Kidney (tissue), 14 donors: ENCODE data around the gene CMIP. TPM values are rescaled to one million over a fixed set of nuclear protein-coding genes. Genes with fewer than 3 reads are reported as not detected.

ENCODE experiments used
- DNase-seq, 5 donors: peaks; one replicate each; pipeline ENCODE4 v3.0.0-alpha.2; 2013 to 2020
- FAIRE-seq: peaks from 2 replicates; lab custom pipeline; 2012; peaks lifted over from hg19 to GRCh38; lab: Jason Lieb, UNC
- H3K27ac ChIP-seq, 2 donors: one replicate each; pipeline ENCODE4 v1.7.0; 2013; ENCODE audit warnings: low read depth in 2 of 2, low read length in 2 of 2, inconsistent platforms in 1 of 2
- H3K27me3 ChIP-seq: one replicate; pipeline ENCODE4 v1.7.1; 2013; ENCODE audit warnings: low read length, inconsistent platforms; ENCODE audit not compliant: control insufficient read depth, insufficient read depth
- H3K36me3 ChIP-seq, 3 donors: one replicate each; pipeline versions ENCODE4 v1.7.0 to v1.7.1; 2013; ENCODE audit warnings: low read length in 3 of 3, control low read depth in 1 of 3, inconsistent platforms in 1 of 3; ENCODE audit not compliant: insufficient read depth in 3 of 3, control insufficient read depth in 2 of 3
- H3K4me1 ChIP-seq, 3 donors: one replicate each; pipeline versions ENCODE4 v1.7.0 to v1.7.1; 2013; ENCODE audit warnings: low read length in 3 of 3, inconsistent platforms in 1 of 3, low read depth in 1 of 3; ENCODE audit not compliant: control insufficient read depth in 2 of 3, insufficient read depth in 2 of 3
- H3K4me3 ChIP-seq, 3 donors: one replicate each; pipeline versions ENCODE4 v1.7.0 to v1.8.1; 2013; ENCODE audit warnings: low read length in 3 of 3, control low read depth in 1 of 3, inconsistent platforms in 1 of 3
- H3K9ac ChIP-seq, 3 donors: one replicate each; pipeline versions ENCODE4 v1.7.0 to v1.7.1; 2013; ENCODE audit warnings: low read length in 3 of 3, control low read depth in 1 of 3, inconsistent platforms in 1 of 3
- H3K9me3 ChIP-seq, 3 donors: one replicate each; pipeline versions ENCODE4 v1.7.0 to v1.7.1; 2013; ENCODE audit warnings: low read length in 3 of 3, control low read depth in 1 of 3, inconsistent platforms in 1 of 3; ENCODE audit not compliant: control insufficient read depth in 2 of 3, insufficient read depth in 1 of 3
- intact Hi-C: fragments of 100-400 bp; cut with DNase I; formaldehyde crosslinking; loops from one replicate; pipeline ENCODE4 v1.11.1; 2022
- polyA plus RNA-seq: library from polyadenylated mRNA; stranded (reverse); fragments of 350-450 nt; fragmentation: Illumina TruSeq; extraction: RNeasy Lipid Tissue Mini Kit (QIAGEN cat#74804); gene quantifications from one replicate; pipeline ENCODE4 v1.2.3, GENCODE V29; 2014; ENCODE audit warnings: low read depth, low replicate concordance; ENCODE audit not compliant: insufficient read depth
- total RNA-seq: library from RNA; stranded (reverse); fragmentation: NEBNext Ultra II Directional; extraction: Animal tissue kit (Norgen Biotek cat#: 25700); gene quantifications from one replicate; pipeline ENCODE4 v1.2.1, GENCODE V29; 2021
- TF ChIP-seq, protein P1 (sequence below): IDR thresholded peaks from 3 replicates; pipeline ENCODE4 v1.5.1; 2012; ENCODE audit warnings: mild to moderate bottlenecking, moderate library complexity, borderline replicate concordance; ENCODE audit not compliant: insufficient read depth; ENCODE audit errors: extremely low read depth
- donor health status: control.
- donor health status: control.
- donor health status: control.
- donor health status: control.
- donor health status: control.
- donor health status: DM: yes; HTN: yes; CAD: no.
- donor health status: Normal renal cell carcinoma (clear cell type).

Gene CMIP
- total and polyA plus RNA-seq, 2 donors from 2014 or later, result 16.6 to 65.7 TPM

DNA sequence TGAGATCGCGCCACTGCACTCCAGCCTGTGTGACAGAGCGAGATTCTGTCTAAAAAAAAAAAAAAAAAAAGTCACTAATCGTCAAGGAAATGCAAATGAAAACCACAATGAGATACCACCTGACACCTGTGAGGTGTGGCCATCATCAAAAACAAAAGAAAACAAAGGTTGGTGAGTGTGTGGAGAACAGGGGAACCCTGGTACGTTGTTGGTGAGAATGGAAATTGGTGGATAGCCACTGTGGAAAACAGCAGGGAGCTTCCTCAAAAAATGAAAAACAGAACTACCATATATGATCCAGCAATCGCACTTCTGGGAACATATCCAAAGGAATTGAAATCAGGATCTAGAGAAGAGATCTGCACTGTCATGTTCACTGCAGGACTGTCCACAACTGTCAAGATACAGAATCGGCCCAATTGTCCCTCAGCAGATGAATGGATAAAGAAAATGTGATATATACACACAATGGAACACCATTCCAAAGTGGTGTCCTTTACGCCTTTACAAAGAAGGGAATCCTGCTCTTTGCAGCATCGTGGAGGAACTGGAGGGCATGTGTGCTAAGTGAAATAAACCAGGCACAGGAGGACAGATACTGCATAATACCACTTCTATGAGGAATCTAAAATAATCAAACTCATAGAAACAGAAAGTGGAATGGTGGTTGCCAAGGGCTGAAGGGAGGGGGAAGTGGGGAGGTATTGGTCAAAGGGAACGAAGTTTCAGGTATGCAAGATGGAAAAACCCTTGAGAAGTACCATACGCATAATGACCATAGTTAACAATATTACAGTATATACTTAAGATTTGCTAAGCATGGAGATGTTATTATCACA lies 271.0 kb downstream of the CMIP start:
- no peak overlapping the region for H3K27ac ChIP-seq
- intact Hi-C loops, result no loop called here
- H3K4me3 ChIP-seq, result no peak overlapping the region
- no peak overlapping the region for H3K9ac ChIP-seq
- TF ChIP-seq, protein P1, sequence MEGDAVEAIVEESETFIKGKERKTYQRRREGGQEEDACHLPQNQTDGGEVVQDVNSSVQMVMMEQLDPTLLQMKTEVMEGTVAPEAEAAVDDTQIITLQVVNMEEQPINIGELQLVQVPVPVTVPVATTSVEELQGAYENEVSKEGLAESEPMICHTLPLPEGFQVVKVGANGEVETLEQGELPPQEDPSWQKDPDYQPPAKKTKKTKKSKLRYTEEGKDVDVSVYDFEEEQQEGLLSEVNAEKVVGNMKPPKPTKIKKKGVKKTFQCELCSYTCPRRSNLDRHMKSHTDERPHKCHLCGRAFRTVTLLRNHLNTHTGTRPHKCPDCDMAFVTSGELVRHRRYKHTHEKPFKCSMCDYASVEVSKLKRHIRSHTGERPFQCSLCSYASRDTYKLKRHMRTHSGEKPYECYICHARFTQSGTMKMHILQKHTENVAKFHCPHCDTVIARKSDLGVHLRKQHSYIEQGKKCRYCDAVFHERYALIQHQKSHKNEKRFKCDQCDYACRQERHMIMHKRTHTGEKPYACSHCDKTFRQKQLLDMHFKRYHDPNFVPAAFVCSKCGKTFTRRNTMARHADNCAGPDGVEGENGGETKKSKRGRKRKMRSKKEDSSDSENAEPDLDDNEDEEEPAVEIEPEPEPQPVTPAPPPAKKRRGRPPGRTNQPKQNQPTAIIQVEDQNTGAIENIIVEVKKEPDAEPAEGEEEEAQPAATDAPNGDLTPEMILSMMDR, result no peak
- no peaks in the 10 kb centered on the region for H3K9me3 ChIP-seq
- H3K36me3 ChIP-seq, result no peaks in the 10 kb centered on the region
- H3K27me3 ChIP-seq, result no peaks in the 10 kb centered on the region
- DNase-seq (peak in 1 of 5 donors; percentile 6), FAIRE-seq (no peak)
- H3K4me1 ChIP-seq, result peaks cover 0 to 2% (median 0%) of the 10 kb centered on the region in 3 donors

DNA sequence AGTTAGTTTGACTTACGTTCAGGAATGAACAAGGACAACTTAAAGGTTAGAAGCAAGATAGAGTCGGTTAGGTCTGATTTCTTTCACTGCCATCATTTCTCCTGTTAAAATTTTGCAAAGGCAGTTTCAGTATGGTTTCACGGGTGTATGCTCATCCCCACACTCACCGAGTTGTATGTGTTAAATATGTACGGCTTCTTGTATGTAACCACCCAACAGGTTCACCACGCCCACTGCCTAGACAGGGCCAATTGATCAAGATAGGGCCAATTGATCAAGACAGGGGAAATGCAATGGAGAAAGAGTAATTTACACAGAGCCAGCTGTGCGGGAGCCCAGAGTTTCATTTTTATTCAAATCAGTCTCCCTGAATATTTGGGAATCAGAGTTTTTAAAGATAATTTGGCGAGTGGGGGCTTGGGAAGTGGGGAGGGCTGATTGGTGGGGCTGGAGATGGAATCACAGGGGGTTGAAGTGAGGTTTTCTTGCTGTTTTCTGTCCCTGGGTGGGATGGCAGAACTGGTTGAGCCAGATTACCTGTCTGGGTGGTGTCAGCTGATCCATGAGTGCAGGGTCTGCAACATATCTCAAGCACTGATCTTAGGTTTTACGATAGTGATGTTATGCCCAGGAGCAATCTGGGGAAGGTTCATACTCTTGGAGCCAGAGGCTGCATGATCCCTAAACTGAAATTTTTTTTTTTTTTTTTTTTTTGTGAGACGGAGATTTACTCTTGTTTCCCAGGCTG lies 272.0 kb downstream of the CMIP start:
- H3K27ac ChIP-seq, result no peak overlapping the region
- TF ChIP-seq, protein P1, result no peak
- H3K4me1 ChIP-seq, result peaks cover 0 to 2% (median 0%) of the 10 kb centered on the region in 3 donors
- no peak overlapping the region for H3K9ac ChIP-seq
- H3K27me3 ChIP-seq, result no peaks in the 10 kb centered on the region
- DNase-seq (no peak), FAIRE-seq (no peak)
- H3K36me3 ChIP-seq, result no peaks in the 10 kb centered on the region
- H3K4me3 ChIP-seq, result no peak overlapping the region
- H3K9me3 ChIP-seq, result no peaks in the 10 kb centered on the region
- intact Hi-C loops, result no loop called here

DNA sequence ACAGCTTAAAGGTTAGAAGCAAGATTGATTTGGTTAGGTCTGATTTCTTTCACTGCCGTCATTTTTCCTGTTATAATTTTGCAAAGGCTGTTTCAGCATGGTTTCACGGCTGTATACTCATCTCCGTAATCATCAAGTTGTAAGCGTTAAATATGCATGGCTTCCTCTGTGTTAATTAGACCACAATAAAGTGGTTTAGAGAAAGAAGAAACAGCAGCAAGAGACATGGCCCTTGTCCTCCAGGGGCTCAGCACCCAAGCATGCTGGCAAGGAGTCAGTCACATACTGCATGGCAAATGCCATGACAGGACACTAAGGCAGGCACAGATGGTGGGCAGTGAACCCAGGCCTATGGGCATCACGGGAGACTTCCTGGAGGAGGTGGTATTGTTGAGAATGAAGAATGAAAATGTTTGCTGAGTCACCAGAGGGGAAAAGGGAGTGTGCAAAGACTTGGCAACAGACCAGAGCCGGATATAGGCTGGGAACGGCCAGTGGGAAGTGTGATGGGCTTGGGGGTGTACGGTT lies 273.1 kb downstream of the CMIP start:
- no peak overlapping the region for H3K27ac ChIP-seq
- TF ChIP-seq, protein P1, result no peak
- no peak for FAIRE-seq
- intact Hi-C loops, result no loop called here
- no peaks in the 10 kb centered on the region for H3K36me3 ChIP-seq
- H3K4me1 ChIP-seq, result peaks cover 0 to 2% (median 0%) of the 10 kb centered on the region in 3 donors
- DNase-seq, result no peak
- H3K27me3 ChIP-seq, result no peaks in the 10 kb centered on the region
- H3K4me3 ChIP-seq, result no peak overlapping the region
- H3K9ac ChIP-seq, result no peak overlapping the region
- H3K9me3 ChIP-seq, result no peaks in the 10 kb centered on the region
